MM.1S (cell line): ENCODE measurements around the gene LCNL1.

ENCODE experiments used
- DNase-seq: peaks from one replicate; pipeline ENCODE4 v3.0.0-alpha.2; 2015
- H2AFZ ChIP-seq: fragments of 300-600 bp; sonication (generic); 2 replicates; pipeline ENCODE4 v1.6.0; 2016; ENCODE audit warnings: antibody characterized with exemption, low read length
- H3F3A ChIP-seq: fragments of 300-600 bp; sonication (generic); 2 replicates; pipeline ENCODE4 v1.6.1; 2016; ENCODE audit warnings: mild to moderate bottlenecking, antibody characterized with exemption, low read length, moderate library complexity, mixed read lengths; ENCODE audit not compliant: insufficient read depth
- H3K27ac ChIP-seq: fragments of 300-600 bp; sonication (generic); 2 replicates; pipeline ENCODE4 v1.5.1; 2016; ENCODE audit warnings: mild to moderate bottlenecking, low read length
- H3K27me3 ChIP-seq: fragments of 300-600 bp; sonication (generic); replicated peaks from 2 replicates; pipeline ENCODE4 v1.6.0; 2016; ENCODE audit warnings: low read length; ENCODE audit not compliant: insufficient read depth
- H3K36me3 ChIP-seq: fragments of 300-600 bp; sonication (generic); replicated peaks from 2 replicates; pipeline ENCODE4 v1.6.1; 2016; ENCODE audit warnings: mild to moderate bottlenecking, low read length, mixed read lengths; ENCODE audit not compliant: insufficient read depth
- H3K4me1 ChIP-seq: fragments of 300-600 bp; sonication (generic); 2 replicates; pipeline ENCODE4 v1.6.1; 2016; ENCODE audit warnings: low read length, mixed read lengths
- H3K4me2 ChIP-seq: fragments of 300-600 bp; sonication (generic); 2 replicates; pipeline ENCODE4 v1.6.0; 2016; ENCODE audit warnings: low read depth, low read length
- H3K4me3 ChIP-seq: fragments of 300-600 bp; sonication (generic); 2 replicates; pipeline ENCODE4 v1.5.1; 2016; ENCODE audit warnings: low read length, mixed read lengths
- H3K79me2 ChIP-seq: fragments of 300-600 bp; sonication (generic); 2 replicates; pipeline ENCODE4 v1.6.1; 2016; ENCODE audit warnings: mixed run types, low read length, mixed read lengths
- H3K9ac ChIP-seq: fragments of 300-600 bp; sonication (generic); 2 replicates; pipeline ENCODE4 v1.6.1; 2016; ENCODE audit warnings: low read length, mixed read lengths
- H3K9me2 ChIP-seq: fragments of 300-600 bp; sonication (generic); replicated peaks from 2 replicates; pipeline ENCODE4 v1.6.1; 2016; ENCODE audit warnings: mild to moderate bottlenecking, low read length, mixed read lengths; ENCODE audit not compliant: insufficient read depth
- H3K9me3 ChIP-seq: fragments of 300-600 bp; sonication (generic); replicated peaks from 2 replicates; pipeline ENCODE4 v1.6.1; 2016; ENCODE audit warnings: mild to moderate bottlenecking, low read length, mixed read lengths; ENCODE audit not compliant: insufficient read depth
- H4K20me1 ChIP-seq: fragments of 300-600 bp; sonication (generic); 2 replicates; pipeline ENCODE4 v1.6.1; 2016; ENCODE audit warnings: mild to moderate bottlenecking, low read length, moderate library complexity, mixed read lengths; ENCODE audit not compliant: insufficient read depth
- EZH2 ChIP-seq: fragments of 300-600 bp; sonication (generic); optimal IDR thresholded peaks from 2 replicates; pipeline ENCODE3; 2017; ENCODE audit warnings: low read depth, mild to moderate bottlenecking, antibody characterized with exemption, low read length, mixed read lengths
- EZH2phosphoT487 ChIP-seq: fragments of 300-600 bp; sonication (generic); IDR thresholded peaks from 2 replicates; pipeline ENCODE4 v1.6.1; 2018; ENCODE audit warnings: antibody characterized with exemption, low read length
- TF ChIP-seq, protein P1 (sequence below): fragments of 300-600 bp; sonication (generic); IDR thresholded peaks from 2 replicates; pipeline ENCODE4 v1.5.1; 2016; ENCODE audit warnings: antibody characterized with exemption, low read length, mixed read lengths

LCNL1 gene

DNA sequence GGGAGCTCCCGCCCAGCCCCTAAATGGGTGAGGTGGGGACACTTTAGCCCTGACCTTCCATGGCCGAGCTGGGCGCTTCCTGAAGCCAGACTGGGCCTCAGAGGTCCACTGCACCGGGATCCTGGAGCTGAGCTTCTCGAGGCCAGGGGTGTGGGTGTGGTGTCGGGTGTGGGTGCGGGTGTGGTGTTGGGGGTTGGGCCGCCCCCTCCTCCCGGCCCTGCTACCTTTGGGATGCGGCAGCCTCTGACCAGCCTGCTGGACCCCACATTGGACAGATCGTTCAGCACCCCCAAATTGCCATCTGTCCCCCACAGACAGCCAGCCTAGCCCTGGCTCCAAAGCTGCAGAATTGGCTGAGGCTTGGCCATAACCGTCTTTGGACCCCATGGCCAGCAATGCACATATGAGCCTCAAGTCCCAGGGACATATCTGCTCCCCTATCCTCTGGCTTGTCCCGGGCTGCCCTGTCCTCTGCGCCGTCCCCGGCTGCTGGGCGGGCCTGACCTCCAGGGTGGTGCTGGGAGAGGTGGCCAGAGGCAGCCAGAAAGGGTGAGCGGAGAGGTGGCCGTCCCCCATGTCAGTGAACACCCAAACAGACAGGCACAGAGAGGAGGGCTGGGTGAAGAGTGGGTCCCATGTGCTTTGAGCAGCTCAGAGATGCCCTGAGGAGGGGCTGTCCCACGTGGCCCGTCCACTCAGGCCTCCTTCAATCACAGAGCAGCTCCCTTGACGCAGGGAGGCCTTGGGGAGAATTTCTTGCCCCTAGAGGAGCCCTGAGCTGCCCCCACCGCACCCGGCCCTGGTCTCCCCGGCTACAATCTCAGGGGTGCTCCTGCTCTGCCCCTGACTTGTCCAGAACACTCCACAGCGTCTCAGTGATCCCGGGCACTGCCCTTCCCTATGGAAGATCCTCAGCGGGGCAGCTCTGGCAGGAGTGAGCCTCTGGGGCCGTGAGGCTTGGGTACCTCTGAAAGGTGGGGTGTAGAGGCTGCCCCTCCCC, 8.9 kb upstream of the LCNL1 start:
- no peaks in the 10 kb centered on the region for H3F3A ChIP-seq
- no peaks in the 10 kb centered on the region for H4K20me1 ChIP-seq
- H3K79me2 ChIP-seq, result no peaks in the 10 kb centered on the region
- no peak for TF ChIP-seq EZH2
- TF ChIP-seq, protein P1, sequence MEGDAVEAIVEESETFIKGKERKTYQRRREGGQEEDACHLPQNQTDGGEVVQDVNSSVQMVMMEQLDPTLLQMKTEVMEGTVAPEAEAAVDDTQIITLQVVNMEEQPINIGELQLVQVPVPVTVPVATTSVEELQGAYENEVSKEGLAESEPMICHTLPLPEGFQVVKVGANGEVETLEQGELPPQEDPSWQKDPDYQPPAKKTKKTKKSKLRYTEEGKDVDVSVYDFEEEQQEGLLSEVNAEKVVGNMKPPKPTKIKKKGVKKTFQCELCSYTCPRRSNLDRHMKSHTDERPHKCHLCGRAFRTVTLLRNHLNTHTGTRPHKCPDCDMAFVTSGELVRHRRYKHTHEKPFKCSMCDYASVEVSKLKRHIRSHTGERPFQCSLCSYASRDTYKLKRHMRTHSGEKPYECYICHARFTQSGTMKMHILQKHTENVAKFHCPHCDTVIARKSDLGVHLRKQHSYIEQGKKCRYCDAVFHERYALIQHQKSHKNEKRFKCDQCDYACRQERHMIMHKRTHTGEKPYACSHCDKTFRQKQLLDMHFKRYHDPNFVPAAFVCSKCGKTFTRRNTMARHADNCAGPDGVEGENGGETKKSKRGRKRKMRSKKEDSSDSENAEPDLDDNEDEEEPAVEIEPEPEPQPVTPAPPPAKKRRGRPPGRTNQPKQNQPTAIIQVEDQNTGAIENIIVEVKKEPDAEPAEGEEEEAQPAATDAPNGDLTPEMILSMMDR, result no peak
- no peak overlapping the region for H3K27ac ChIP-seq
- no peak overlapping the region for H3K9ac ChIP-seq
- no peak for DNase-seq
- no peaks in the 10 kb centered on the region for H3K9me3 ChIP-seq
- no peak overlapping the region for H3K4me2 ChIP-seq
- no peaks in the 10 kb centered on the region for H3K36me3 ChIP-seq
- no peak overlapping the region for H2AFZ ChIP-seq
- H3K4me3 ChIP-seq, result no peak overlapping the region
- peaks cover 75% of the 10 kb centered on the region for H3K27me3 ChIP-seq
- no peaks in the 10 kb centered on the region for H3K4me1 ChIP-seq
- no peaks in the 10 kb centered on the region for H3K9me2 ChIP-seq

DNA sequence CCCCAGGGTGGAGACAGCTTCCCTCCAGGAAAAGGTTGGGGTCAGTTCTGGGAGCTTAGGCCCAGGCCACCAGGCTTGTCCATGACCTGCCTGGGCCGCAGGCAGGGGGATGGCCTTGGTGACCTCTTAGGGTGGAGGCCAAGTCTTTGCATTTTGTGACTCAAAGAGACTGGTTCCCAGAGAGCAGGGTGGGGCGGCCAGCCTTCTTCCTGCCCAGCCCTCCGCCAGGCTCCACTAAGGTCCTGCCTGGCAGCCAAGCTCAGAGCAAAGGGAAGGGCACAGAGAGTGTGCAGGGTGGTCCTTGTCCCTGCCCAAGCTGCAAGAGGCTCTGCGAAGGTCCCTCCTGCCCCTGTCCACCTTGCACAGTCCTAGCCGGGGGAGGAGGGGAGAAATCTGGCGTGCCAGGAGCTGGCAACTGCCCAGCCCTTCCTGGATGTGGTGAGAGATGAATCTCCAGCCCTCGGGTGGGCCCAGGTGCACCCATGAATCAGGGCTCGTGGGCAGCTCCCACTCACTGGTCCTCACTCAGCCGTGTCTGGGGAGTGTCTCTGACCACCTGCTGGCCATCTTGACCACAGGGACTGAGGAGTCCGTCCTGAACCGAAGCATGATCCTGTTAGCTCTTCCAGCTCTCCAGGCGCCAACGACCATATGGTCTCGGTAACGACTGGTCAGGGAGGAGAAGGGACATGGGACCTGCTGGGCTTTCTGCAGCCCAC, 7.8 kb upstream of the LCNL1 start:
- Histone ChIP-seq H3K4me2 (no peak overlapping the region), H3K79me2 (no peaks in the 10 kb centered on the region), H2AFZ (no peak overlapping the region), H3K9me2 (no peaks in the 10 kb centered on the region), H3K4me3 (no peak overlapping the region), H3K9me3 (no peaks in the 10 kb centered on the region), H3K27ac (no peak overlapping the region), H3K27me3 (peaks cover 76% of the 10 kb centered on the region), H3K9ac (no peak overlapping the region), H3F3A (no peaks in the 10 kb centered on the region), H3K4me1 (no peaks in the 10 kb centered on the region), H4K20me1 (no peaks in the 10 kb centered on the region), H3K36me3 (no peaks in the 10 kb centered on the region)
- DNase-seq, result no peak
- TF ChIP-seq, protein P1, result no peak
- TF ChIP-seq EZH2phosphoT487, result no peak
- TF ChIP-seq EZH2, result no peak

DNA sequence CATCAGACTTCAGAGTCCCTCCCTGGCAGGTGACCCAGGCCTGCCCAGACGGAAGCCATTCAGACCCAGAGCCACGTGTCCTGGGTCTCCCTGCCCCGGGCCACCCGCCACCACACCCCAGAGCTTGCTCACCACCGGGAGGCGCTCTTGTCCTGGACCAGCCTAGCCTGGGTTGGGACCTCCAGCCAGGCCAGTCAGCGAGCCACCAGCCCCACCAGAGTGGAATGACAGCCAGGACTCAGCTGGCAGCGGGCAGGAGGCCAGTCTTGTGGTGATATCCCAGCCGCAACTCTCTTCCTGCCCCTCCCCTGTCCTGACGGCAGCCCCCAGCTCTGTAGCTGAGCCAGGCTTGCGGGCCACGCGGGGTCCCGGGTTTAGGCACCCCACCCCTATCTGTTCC, 7.1 kb upstream of the LCNL1 start:
- no peaks in the 10 kb centered on the region for H3K36me3 ChIP-seq
- H4K20me1 ChIP-seq, result no peaks in the 10 kb centered on the region
- peaks cover 76% of the 10 kb centered on the region for H3K27me3 ChIP-seq
- no peak overlapping the region for H3K9ac ChIP-seq
- no peak for DNase-seq
- no peak overlapping the region for H3K4me3 ChIP-seq
- H2AFZ ChIP-seq, result no peak overlapping the region
- H3K4me2 ChIP-seq, result no peak overlapping the region
- no peaks in the 10 kb centered on the region for H3K9me2 ChIP-seq
- H3K9me3 ChIP-seq, result no peaks in the 10 kb centered on the region
- H3K4me1 ChIP-seq, result no peaks in the 10 kb centered on the region
- TF ChIP-seq, protein P1, result peak; percentile 18; the same call in 1 of the 2 replicates
- TF ChIP-seq EZH2, result no peak
- TF ChIP-seq EZH2phosphoT487, result no peak
- H3F3A ChIP-seq, result no peaks in the 10 kb centered on the region
- no peaks in the 10 kb centered on the region for H3K79me2 ChIP-seq
- H3K27ac ChIP-seq, result no peak overlapping the region
